ENCODE data around the gene LPAR4.

LPAR4 gene

DNA sequence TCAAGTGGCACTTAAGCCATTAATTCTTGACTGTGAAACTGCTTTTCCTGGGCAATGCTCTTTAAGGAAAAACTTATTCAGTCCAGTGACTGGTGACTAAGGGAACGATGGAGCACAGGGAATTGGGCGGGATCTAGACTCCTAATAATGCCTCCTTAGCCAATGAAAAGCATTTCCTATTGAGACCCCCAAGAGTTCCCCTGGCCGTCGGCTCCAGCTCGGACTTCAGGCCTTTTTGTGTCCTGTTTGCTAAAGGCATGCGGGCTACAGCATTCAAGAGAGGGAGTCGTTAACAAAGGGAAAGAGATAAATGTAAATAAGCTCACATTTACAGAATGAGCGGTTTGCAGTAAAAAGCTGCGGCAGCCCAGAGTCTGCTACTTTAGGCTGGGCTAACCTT is at the start of gene LPAR4:
LPAR4 (plus strand) TSS at position 232 of the 400 bp plus-strand sequence. CDS start 7,150 bp downstream, outside the sequence.
- no peaks in the 10 kb centered on the region for H3K4me1 Mint-ChIP-seq
- H3K36me3 Mint-ChIP-seq, result no peaks in the 10 kb centered on the region
- DNase-seq (ENCODE audit: low spot score in 2 of 2), result no peak
- ATAC-seq, result no peak
- H3K9me3 Mint-ChIP-seq, result no peaks in the 10 kb centered on the region
- no peak within 1 kb of the TSS for H3K27ac Mint-ChIP-seq
- H3K4me3 Mint-ChIP-seq, result no peak within 1 kb of the TSS

DNA sequence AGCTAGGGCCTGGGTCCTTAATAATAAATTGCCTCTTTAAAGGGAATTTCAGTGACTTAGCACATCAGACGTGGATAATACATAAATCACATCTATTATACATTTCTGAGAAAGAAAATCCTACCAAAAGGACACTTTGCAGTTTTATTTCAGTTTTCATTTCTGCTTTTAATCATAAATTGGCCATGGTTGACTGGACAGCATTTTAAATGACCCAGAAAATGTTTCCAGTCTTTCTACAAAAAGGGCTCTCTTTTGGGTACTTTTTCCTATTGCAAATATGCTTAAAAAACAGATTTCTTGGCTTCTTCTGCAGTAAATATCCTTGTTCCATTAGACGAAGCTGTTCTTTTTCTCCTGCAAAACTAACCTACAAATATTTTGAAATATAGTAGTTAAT is 41.4 kb upstream of the LPAR4 start:
- no peak overlapping the region for H3K27ac Mint-ChIP-seq
- no peak overlapping the region for H3K4me3 Mint-ChIP-seq
- no peaks in the 10 kb centered on the region for H3K36me3 Mint-ChIP-seq
- H3K4me1 Mint-ChIP-seq, result no peaks in the 10 kb centered on the region
- ATAC-seq (no peak), DNase-seq (ENCODE audit: low spot score in 2 of 2) (no peak)
- H3K9me3 Mint-ChIP-seq, result no peaks in the 10 kb centered on the region

GRCh38 chrX:78708262-78708661 is 39.3 kb upstream of the LPAR4 start:
- Mint-ChIP-seq H3K27ac (no peak overlapping the region), H3K36me3 (no peaks in the 10 kb centered on the region), H3K4me3 (no peak overlapping the region), H3K4me1 (no peaks in the 10 kb centered on the region), H3K9me3 (no peaks in the 10 kb centered on the region)
- ATAC-seq, result no peak
- no peak for DNase-seq (ENCODE audit: low spot score in 2 of 2)

DNA sequence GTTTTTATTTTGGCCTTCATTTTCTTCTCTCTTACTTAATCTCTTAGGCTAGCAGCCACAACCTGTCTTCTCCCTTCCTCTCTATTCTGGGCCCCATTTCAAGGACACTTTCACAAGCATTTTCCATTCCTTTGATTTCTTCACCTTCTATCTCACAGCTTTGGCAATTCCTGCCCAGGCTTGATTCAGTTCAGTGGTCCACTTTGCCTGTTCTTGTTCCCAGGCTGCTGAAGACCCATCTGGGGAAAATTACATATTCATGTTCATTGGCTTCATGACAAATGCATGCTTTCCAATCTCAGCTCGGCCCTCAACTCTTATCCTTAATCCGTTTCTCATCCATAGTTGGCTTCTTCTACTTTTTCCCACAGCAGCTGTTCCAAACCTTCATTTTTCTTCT is 38.7 kb upstream of the LPAR4 start:
- no peaks in the 10 kb centered on the region for H3K9me3 Mint-ChIP-seq
- DNase-seq (ENCODE audit: low spot score in 2 of 2) (no peak), ATAC-seq (no peak)
- H3K4me3 Mint-ChIP-seq, result no peak overlapping the region
- H3K27ac Mint-ChIP-seq, result no peak overlapping the region
- no peaks in the 10 kb centered on the region for H3K4me1 Mint-ChIP-seq
- H3K36me3 Mint-ChIP-seq, result no peaks in the 10 kb centered on the region

DNA sequence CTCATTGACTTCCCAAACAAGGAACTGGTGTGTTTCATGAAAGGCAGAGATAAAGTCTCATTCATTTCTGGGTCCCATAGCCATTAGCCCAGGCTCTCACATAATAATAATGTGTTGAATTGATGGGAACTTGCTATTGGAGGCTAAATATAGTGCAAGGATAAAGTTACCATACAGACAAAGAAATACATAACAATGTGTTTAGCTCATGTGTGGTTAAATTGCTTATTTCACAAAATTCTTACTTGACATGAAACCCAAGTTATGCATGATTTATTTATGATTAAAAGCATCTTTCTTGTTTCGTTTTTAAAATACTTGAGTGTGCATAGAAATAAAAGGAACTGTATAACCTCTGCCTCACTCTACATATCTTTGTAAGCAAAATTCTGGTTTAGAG is 37.3 kb upstream of the LPAR4 start:
- Mint-ChIP-seq H3K4me1 (no peaks in the 10 kb centered on the region), H3K27ac (no peak overlapping the region), H3K36me3 (no peaks in the 10 kb centered on the region), H3K4me3 (no peak overlapping the region), H3K9me3 (no peaks in the 10 kb centered on the region)
- ATAC-seq (no peak), DNase-seq (ENCODE audit: low spot score in 2 of 2) (no peak)

DNA sequence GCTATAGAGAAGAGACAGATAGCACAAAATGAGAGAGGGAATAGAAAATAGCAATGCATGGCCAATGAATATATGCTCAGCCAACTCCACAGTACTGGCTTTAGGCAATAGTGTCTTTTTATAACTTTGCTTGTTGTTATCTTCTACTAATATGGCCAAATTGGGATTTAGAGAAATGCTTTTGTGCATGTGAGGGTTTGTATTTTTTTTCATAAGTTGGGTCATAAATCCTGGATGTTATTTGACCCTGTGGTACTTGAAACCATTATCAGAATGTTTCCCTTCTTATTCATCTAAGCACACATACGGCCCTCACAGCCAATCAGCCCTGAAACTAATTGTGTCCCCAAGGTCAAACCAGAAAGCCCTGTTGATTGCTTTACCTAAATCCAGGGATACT is 35.2 kb upstream of the LPAR4 start:
- DNase-seq (ENCODE audit: low spot score in 2 of 2) (no peak), ATAC-seq (no peak)
- no peak overlapping the region for H3K4me3 Mint-ChIP-seq
- H3K4me1 Mint-ChIP-seq, result no peaks in the 10 kb centered on the region
- no peaks in the 10 kb centered on the region for H3K36me3 Mint-ChIP-seq
- peaks cover 3% of the 10 kb centered on the region for H3K9me3 Mint-ChIP-seq
- H3K27ac Mint-ChIP-seq, result no peak overlapping the region

GRCh38 chrX:78725287-78725686 is 22.2 kb upstream of the LPAR4 start:
- ATAC-seq (no peak), DNase-seq (ENCODE audit: low spot score in 2 of 2) (no peak)
- Mint-ChIP-seq H3K36me3 (no peaks in the 10 kb centered on the region), H3K4me1 (no peaks in the 10 kb centered on the region), H3K4me3 (no peak overlapping the region), H3K27ac (no peak overlapping the region), H3K9me3 (peaks cover 5% of the 10 kb centered on the region)

- ATAC-seq (no peak), DNase-seq (ENCODE audit: low spot score in 2 of 2) (no peak)
- Mint-ChIP-seq H3K27ac (no peak overlapping the region), H3K36me3 (no peaks in the 10 kb centered on the region), H3K4me1 (no peaks in the 10 kb centered on the region), H3K4me3 (no peak overlapping the region), H3K9me3 (no peaks in the 10 kb centered on the region)
These were observed 1.0 kb upstream of the LPAR4 start for GRCh38 chrX:78746496-78746895.

- H3K9me3 Mint-ChIP-seq, result no peaks in the 10 kb centered on the region
- ATAC-seq, result no peak
- no peak for DNase-seq (ENCODE audit: low spot score in 2 of 2)
- no peak overlapping the region for H3K4me3 Mint-ChIP-seq
- no peaks in the 10 kb centered on the region for H3K4me1 Mint-ChIP-seq
- no peaks in the 10 kb centered on the region for H3K36me3 Mint-ChIP-seq
- no peak overlapping the region for H3K27ac Mint-ChIP-seq
These were observed 451 bp downstream of the LPAR4 start for GRCh38 chrX:78747971-78748370.

GRCh38 chrX:78748846-78749245 is 1.3 kb downstream of the LPAR4 start:
- Mint-ChIP-seq H3K36me3 (no peaks in the 10 kb centered on the region), H3K4me3 (no peak overlapping the region), H3K9me3 (no peaks in the 10 kb centered on the region), H3K4me1 (no peaks in the 10 kb centered on the region), H3K27ac (no peak overlapping the region)
- DNase-seq (ENCODE audit: low spot score in 2 of 2) (no peak), ATAC-seq (no peak)

GRCh38 chrX:78753571-78753970 is 6.1 kb downstream of the LPAR4 start:
- H3K36me3 Mint-ChIP-seq, result no peaks in the 10 kb centered on the region
- ATAC-seq (no peak), DNase-seq (ENCODE audit: low spot score in 2 of 2) (no peak)
- H3K4me3 Mint-ChIP-seq, result no peak overlapping the region
- H3K9me3 Mint-ChIP-seq, result no peaks in the 10 kb centered on the region
- no peak overlapping the region for H3K27ac Mint-ChIP-seq
- H3K4me1 Mint-ChIP-seq, result no peaks in the 10 kb centered on the region

- Mint-ChIP-seq H3K4me1 (no peaks in the 10 kb centered on the region), H3K27ac (no peak overlapping the region), H3K4me3 (no peak overlapping the region), H3K9me3 (no peaks in the 10 kb centered on the region), H3K36me3 (no peaks in the 10 kb centered on the region)
- ATAC-seq (no peak), DNase-seq (ENCODE audit: low spot score in 2 of 2) (no peak)
These were observed 7.4 kb downstream of the LPAR4 start for GRCh38 chrX:78754917-78755316.

- ATAC-seq (no peak), DNase-seq (ENCODE audit: low spot score in 2 of 2) (no peak)
- H3K4me3 Mint-ChIP-seq, result no peak overlapping the region
- no peaks in the 10 kb centered on the region for H3K4me1 Mint-ChIP-seq
- H3K36me3 Mint-ChIP-seq, result no peaks in the 10 kb centered on the region
- no peak overlapping the region for H3K27ac Mint-ChIP-seq
- H3K9me3 Mint-ChIP-seq, result no peaks in the 10 kb centered on the region
These were observed 11.6 kb downstream of the LPAR4 start for GRCh38 chrX:78759081-78759480.

DNA sequence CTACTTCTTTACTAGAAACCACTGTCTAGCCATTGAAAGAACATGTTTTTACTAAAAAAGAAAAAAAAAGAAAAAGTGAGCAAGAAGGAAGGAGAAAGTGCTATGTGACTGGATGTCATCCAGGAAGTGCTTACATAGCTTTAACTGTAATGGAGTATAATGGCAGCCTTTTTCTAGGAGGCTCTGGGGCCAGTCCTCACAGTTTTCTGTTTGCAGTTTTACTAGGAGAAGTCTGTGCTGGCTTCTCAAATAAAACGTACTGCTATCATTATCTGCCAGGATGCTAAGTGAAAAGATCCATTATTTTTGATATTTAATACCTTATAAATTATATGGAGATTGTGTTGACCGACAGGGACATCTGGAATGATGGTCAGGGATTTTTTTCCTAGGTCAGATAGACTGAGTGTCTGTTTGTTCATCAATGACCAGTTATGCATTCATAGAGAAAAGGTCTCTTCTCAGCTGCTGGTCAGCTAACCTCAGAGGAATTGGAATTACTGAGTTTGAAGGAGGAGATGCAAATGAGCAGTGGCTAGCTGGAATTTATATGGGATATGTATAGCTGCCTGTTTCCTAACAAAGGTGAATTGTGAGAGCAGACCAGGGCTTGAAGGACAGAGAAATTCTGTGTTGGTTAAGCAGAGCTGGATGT is 21.7 kb downstream of the LPAR4 start:
- no peak overlapping the region for H3K27ac Mint-ChIP-seq
- H3K9me3 Mint-ChIP-seq, result no peaks in the 10 kb centered on the region
- DNase-seq (ENCODE audit: low spot score in 2 of 2) (no peak), ATAC-seq (no peak)
- H3K4me3 Mint-ChIP-seq, result no peak overlapping the region
- no peaks in the 10 kb centered on the region for H3K4me1 Mint-ChIP-seq
- no peaks in the 10 kb centered on the region for H3K36me3 Mint-ChIP-seq

GRCh38 chrX:78769946-78770345 is 22.4 kb downstream of the LPAR4 start:
- no peaks in the 10 kb centered on the region for H3K4me1 Mint-ChIP-seq
- H3K9me3 Mint-ChIP-seq, result no peaks in the 10 kb centered on the region
- no peaks in the 10 kb centered on the region for H3K36me3 Mint-ChIP-seq
- DNase-seq (ENCODE audit: low spot score in 2 of 2) (no peak), ATAC-seq (no peak)
- H3K27ac Mint-ChIP-seq, result no peak overlapping the region
- no peak overlapping the region for H3K4me3 Mint-ChIP-seq

GRCh38 chrX:78796916-78797315 is 49.4 kb downstream of the LPAR4 start:
- Mint-ChIP-seq H3K9me3 (no peaks in the 10 kb centered on the region), H3K27ac (no peak overlapping the region), H3K36me3 (no peaks in the 10 kb centered on the region), H3K4me1 (no peaks in the 10 kb centered on the region), H3K4me3 (no peak overlapping the region)
- ATAC-seq (no peak), DNase-seq (ENCODE audit: low spot score in 2 of 2) (no peak)

- DNase-seq (ENCODE audit: low spot score in 2 of 2) (no peak), ATAC-seq (no peak)
- Mint-ChIP-seq H3K4me1 (no peaks in the 10 kb centered on the region), H3K36me3 (no peaks in the 10 kb centered on the region), H3K9me3 (no peaks in the 10 kb centered on the region), H3K27ac (no peak overlapping the region), H3K4me3 (no peak overlapping the region)
These were observed 52.6 kb downstream of the LPAR4 start for GRCh38 chrX:78800114-78800513.

Measured in stimulated activated effector memory CD8-positive, alpha-beta T cell treated with anti-CD3 and anti-CD28 coated beads, Interleukin-12 subunit alpha, Interleukin-12 subunit beta, amount 100 ng/mL, for 72 hours (primary cell).